Spleen (tissue), 11 donors: ENCODE results near the gene TRIM45. TPM values are rescaled to one million over a fixed set of nuclear protein-coding genes. Genes with fewer than 3 reads are reported as not detected.

Experiments
- DNase-seq: peaks from one replicate; pipeline ENCODE4 v3.0.0-alpha.2; 2020
- H3K27ac ChIP-seq, 8 donors: fragments of 200-600 bp; sonication (generic) in 7 of 8; 1 replicate in 4 of 8; 2 replicates in 4 of 8; pipeline versions ENCODE4 v1.5.0 to v1.8.0; 2016 to 2021; ENCODE audit warnings: inconsistent platforms in 4 of 8, mild to moderate bottlenecking in 4 of 8, moderate library complexity in 1 of 8
- H3K27me3 ChIP-seq, 7 donors: fragments of 200-600 bp; sonication (generic) in 6 of 7; replicated peaks in 1 of 7; 1 replicate in 4 of 7; 2 replicates in 3 of 7; pipeline versions ENCODE4 v1.5.0 to v1.8.0; 2016 to 2021; ENCODE audit warnings: inconsistent platforms in 3 of 7, mild to moderate bottlenecking in 1 of 7
- H3K36me3 ChIP-seq, 6 donors: fragments of 200-600 bp; sonication (generic) in 5 of 6; 1 replicate in 4 of 6; 2 replicates in 2 of 6; pipeline versions ENCODE4 v1.5.0 to v1.8.0; 2016 to 2021; ENCODE audit warnings: inconsistent platforms in 2 of 6
- H3K4me1 ChIP-seq, 6 donors: fragments of 200-600 bp; sonication (generic) in 5 of 6; 1 replicate in 3 of 6; 2 replicates in 3 of 6; pipeline versions ENCODE4 v1.5.0 to v1.8.0; 2016 to 2021; ENCODE audit warnings: inconsistent platforms in 3 of 6
- H3K4me3 ChIP-seq, 8 donors: fragments of 200-600 bp; sonication (generic) in 7 of 8; 1 replicate in 4 of 8; 2 replicates in 4 of 8; pipeline versions ENCODE4 v1.5.0 to v1.8.0; 2016 to 2021; ENCODE audit warnings: inconsistent platforms in 4 of 8, mild to moderate bottlenecking in 4 of 8, moderate library complexity in 2 of 8
- H3K9me3 ChIP-seq, 8 donors: fragments of 200-600 bp; sonication (generic) in 7 of 8; 1 replicate in 4 of 8; 2 replicates in 4 of 8; pipeline versions ENCODE4 v1.5.0 to v1.8.0; 2016 to 2021; ENCODE audit warnings: inconsistent platforms in 4 of 8
- POLR2A ChIP-seq, 3 donors: fragments of 450-650 bp; IDR thresholded peaks; one replicate each; pipeline ENCODE4 v1.5.1; 2017; ENCODE audit warnings: antibody characterized with exemption in 3 of 3, mild to moderate bottlenecking in 1 of 3
- POLR2AphosphoS5 ChIP-seq, 3 donors: sonication (generic); formaldehyde crosslinking; IDR thresholded peaks; one replicate each; pipeline ENCODE4 v1.5.1; 2017; ENCODE audit warnings: antibody characterized with exemption in 3 of 3
- WGBS, 5 donors: extraction: QIAGEN DNeasy Blood & Tissue Kit in 3 of 5; methylation state at CpG; one replicate each; pipeline versions ENCODE4 v1.1.5 to v1.1.7; 2013 to 2018; 5-methylcytosine and 5-hydroxymethylcytosine counted together
- intact Hi-C: fragments of 100-400 bp; cut with DNase I; formaldehyde crosslinking; loops from one replicate; pipeline ENCODE4 v1.15.0; 2023; ENCODE audit warnings: low total_unique reads
- polyA plus RNA-seq, 3 donors: library from polyadenylated mRNA; stranded (reverse); fragments of 200-250 nt; gene quantifications; one replicate each; pipeline ENCODE4 v1.2.1, GENCODE V29; 2013
- total RNA-seq, 7 donors: library from RNA; depleted of rRNA in 3 of 7; stranded (reverse); fragments of >200 nt in 3 of 7; fragmentation: NEBNext Ultra II Directional in 4 of 7; extraction: Animal tissue kit (Norgen Biotek cat#: 25700) in 4 of 7; gene quantifications; one replicate each; pipeline versions ENCODE4 v1.1.0 to v1.2.1, GENCODE V29; 2016 to 2021
- TF ChIP-seq, protein P1 (sequence below), 11 experiments: fragments of 200-600 bp in 7 of 11; fragments of 450-650 bp in 4 of 11; sonication (generic) in 4 of 11; IDR thresholded peaks in 8 of 11; conservative IDR thresholded peaks in 3 of 11; 1 replicate in 7 of 11; 2 replicates in 4 of 11; pipeline versions ENCODE4 v1.4.0 to v1.8.0; 2016 to 2021; ENCODE audit warnings: antibody characterized with exemption in 11 of 11, inconsistent platforms in 4 of 11, mild to moderate bottlenecking in 1 of 11
- donor health status: healthy with polysubstance abuse.
- donor health status: DM: no; HTN: no; CAD: no; lungs with moderate emphysema.
- donor health status: DM: no; HTN: no; CAD: no.
- donor health status: Bipolar disorder and iron deficiency.
- donor health status: healthy.
- donor health status: DM: no; HTN: no; CAD: no.
- donor health status: DM: yes; HTN: yes; CAD: no.

Gene TRIM45
- total and polyA plus RNA-seq, 10 donors: 1.2 to 8.1 (median 2.0) TPM

GRCh38 chr1:117147856-117148588 lies 26.5 kb upstream of the TRIM45 start:
- WGBS, 5 donors: 80 to 88% (median 85%) methylated on average over 5 of the region's 5 CpGs
- H3K4me3 ChIP-seq: no peak overlapping the region
- DNase-seq: no peak
- TF ChIP-seq POLR2A (IDR thresholded peaks at IDR 0.05): no peak
- intact Hi-C loops: no loop called here
- peaks cover 0 to 5% (median 0%) of the 10 kb centered on the region in 7 donors for H3K27me3 ChIP-seq
- H3K4me1 ChIP-seq: no peaks in the 10 kb centered on the region
- peaks cover 0 to 8% (median 2%) of the 10 kb centered on the region in 8 donors for H3K9me3 ChIP-seq
- H3K27ac ChIP-seq: no peak overlapping the region
- H3K36me3 ChIP-seq: no peaks in the 10 kb centered on the region

DNA sequence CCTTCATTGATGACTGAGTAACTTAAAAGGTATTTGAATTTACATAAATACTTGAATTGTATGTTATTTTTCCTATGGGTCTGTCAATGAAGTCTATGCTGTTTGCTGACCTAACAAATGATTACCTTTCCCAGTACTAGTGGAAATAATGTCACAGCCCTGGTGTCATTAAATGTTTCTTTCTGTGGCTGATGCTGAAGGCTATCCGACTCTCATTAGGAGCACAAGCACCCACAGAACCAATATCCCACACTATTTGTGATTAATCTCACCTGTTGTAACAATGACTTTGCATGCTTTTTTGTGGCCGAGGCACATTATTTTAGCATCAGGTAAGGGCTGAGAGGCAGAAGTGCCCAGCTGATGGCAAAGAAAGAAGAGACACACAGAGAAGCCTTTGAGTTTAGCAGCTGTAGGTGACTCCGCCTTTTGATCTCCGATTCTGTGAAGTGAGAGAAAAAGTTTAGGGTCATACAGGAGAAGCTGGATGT lies 25.8 kb upstream of the TRIM45 start:
- no peak overlapping the region for H3K27ac ChIP-seq
- TF ChIP-seq POLR2A (IDR thresholded peaks at IDR 0.05): no peak
- TF ChIP-seq POLR2AphosphoS5 (IDR thresholded peaks at IDR 0.05): no peak
- TF ChIP-seq, protein P1, sequence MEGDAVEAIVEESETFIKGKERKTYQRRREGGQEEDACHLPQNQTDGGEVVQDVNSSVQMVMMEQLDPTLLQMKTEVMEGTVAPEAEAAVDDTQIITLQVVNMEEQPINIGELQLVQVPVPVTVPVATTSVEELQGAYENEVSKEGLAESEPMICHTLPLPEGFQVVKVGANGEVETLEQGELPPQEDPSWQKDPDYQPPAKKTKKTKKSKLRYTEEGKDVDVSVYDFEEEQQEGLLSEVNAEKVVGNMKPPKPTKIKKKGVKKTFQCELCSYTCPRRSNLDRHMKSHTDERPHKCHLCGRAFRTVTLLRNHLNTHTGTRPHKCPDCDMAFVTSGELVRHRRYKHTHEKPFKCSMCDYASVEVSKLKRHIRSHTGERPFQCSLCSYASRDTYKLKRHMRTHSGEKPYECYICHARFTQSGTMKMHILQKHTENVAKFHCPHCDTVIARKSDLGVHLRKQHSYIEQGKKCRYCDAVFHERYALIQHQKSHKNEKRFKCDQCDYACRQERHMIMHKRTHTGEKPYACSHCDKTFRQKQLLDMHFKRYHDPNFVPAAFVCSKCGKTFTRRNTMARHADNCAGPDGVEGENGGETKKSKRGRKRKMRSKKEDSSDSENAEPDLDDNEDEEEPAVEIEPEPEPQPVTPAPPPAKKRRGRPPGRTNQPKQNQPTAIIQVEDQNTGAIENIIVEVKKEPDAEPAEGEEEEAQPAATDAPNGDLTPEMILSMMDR (IDR thresholded peaks at IDR 0.05 in 8 of 11, conservative IDR thresholded peaks at IDR 0.05 in 3 of 11): no peak
- H3K27me3 ChIP-seq: peaks cover 0 to 5% (median 0%) of the 10 kb centered on the region in 7 donors
- intact Hi-C loops: no loop called here
- H3K4me1 ChIP-seq: no peaks in the 10 kb centered on the region
- no peak for DNase-seq
- H3K9me3 ChIP-seq: peaks cover 0 to 8% (median 2%) of the 10 kb centered on the region in 8 donors
- no peaks in the 10 kb centered on the region for H3K36me3 ChIP-seq
- H3K4me3 ChIP-seq: no peak overlapping the region
- 67 to 85% (median 70%) methylated on average over 4 of the region's 4 CpGs for WGBS, 5 donors

DNA sequence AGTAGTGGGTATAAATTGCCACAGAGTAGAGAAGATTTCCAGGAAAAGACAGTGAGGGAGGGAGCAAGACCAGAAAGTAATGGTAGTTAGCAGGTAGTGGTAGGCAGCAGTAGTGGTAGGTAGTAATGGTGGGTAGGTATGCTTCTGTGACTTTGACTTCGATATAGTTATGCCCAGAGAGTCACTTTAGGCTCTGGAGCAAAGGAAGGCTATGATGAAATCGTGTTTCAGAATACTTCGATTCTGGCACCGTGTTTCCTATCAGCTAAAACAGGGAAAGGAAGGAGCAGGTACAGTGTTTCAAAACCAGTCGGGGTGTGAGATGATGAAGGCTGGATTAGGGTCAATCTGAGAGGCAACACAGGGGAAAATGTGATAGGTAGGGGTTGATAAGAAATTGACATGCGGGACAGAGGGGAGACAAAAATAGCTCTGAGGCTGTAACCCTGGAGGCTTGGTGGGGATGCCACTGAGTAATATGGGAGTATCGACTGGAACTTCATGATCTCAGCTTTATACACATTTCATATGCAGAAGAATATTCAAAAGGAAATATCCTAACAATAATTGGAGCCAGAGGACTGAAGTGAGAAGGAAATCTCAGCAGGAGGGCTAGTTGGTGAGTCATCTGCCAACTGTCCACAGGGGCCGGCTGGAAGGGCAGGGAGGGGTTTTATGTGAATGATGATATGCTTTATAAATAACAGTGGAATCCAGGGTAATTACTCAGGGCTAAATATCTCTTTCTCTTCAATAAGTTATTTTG lies 25.2 kb upstream of the TRIM45 start:
- no peaks in the 10 kb centered on the region for H3K36me3 ChIP-seq
- 74 to 91% (median 79%) methylated on average over 8 of the region's 8 CpGs for WGBS, 5 donors
- no peaks in the 10 kb centered on the region for H3K4me1 ChIP-seq
- H3K27me3 ChIP-seq: peaks cover 0 to 5% (median 0%) of the 10 kb centered on the region in 7 donors
- intact Hi-C loops: no loop called here
- no peak for DNase-seq
- H3K27ac ChIP-seq: no peak overlapping the region
- no peak overlapping the region for H3K4me3 ChIP-seq
- H3K9me3 ChIP-seq: peaks cover 0 to 6% (median 2%) of the 10 kb centered on the region in 8 donors
- TF ChIP-seq, protein P1 (IDR thresholded peaks at IDR 0.05 in 8 of 11, conservative IDR thresholded peaks at IDR 0.05 in 3 of 11): no peak
- TF ChIP-seq POLR2AphosphoS5 (IDR thresholded peaks at IDR 0.05) (no peak), POLR2A (IDR thresholded peaks at IDR 0.05) (no peak)

GRCh38 chr1:117146072-117146471 lies 24.5 kb upstream of the TRIM45 start:
- Histone ChIP-seq H3K4me1 (no peaks in the 10 kb centered on the region), H3K27ac (no peak overlapping the region), H3K9me3 (no peaks in the 10 kb centered on the region), H3K36me3 (no peaks in the 10 kb centered on the region), H3K4me3 (no peak overlapping the region), H3K27me3 (peaks cover 0 to 5% (median 0%) of the 10 kb centered on the region in 7 donors)
- WGBS, 5 donors: 73 to 88% (median 83%) methylated on average over 2 of the region's 2 CpGs
- intact Hi-C loops: no loop called here
- DNase-seq: no peak
- TF ChIP-seq, protein P1 (IDR thresholded peaks at IDR 0.05 in 8 of 11, conservative IDR thresholded peaks at IDR 0.05 in 3 of 11): no peak
- TF ChIP-seq POLR2A (IDR thresholded peaks at IDR 0.05) (no peak), POLR2AphosphoS5 (IDR thresholded peaks at IDR 0.05) (no peak)
